Urinary bladder (tissue), 4 donors: Measurements from ENCODE around the gene SGCD. TPM values are rescaled to one million over a fixed set of nuclear protein-coding genes. Genes with fewer than 3 reads are reported as not detected.
A peak's percentile ranks its signal among the peaks of the same experiment; 100 is the strongest.

ENCODE experiments used
- DNase-seq: peaks from one replicate; pipeline ENCODE4 v3.0.0-alpha.2; 2015; ENCODE audit errors: extremely low spot score
- H3K27ac ChIP-seq: one replicate; pipeline ENCODE4 v1.5.1; 2013; ENCODE audit warnings: low read depth, mild to moderate bottlenecking, moderate library complexity
- H3K36me3 ChIP-seq: one replicate; pipeline ENCODE4 v1.6.1; 2013; ENCODE audit warnings: mild to moderate bottlenecking, moderate library complexity; ENCODE audit not compliant: insufficient read depth
- H3K4me1 ChIP-seq: one replicate; pipeline ENCODE4 v1.6.1; 2013; ENCODE audit warnings: mild to moderate bottlenecking, moderate library complexity; ENCODE audit not compliant: insufficient read depth
- H3K4me3 ChIP-seq: one replicate; pipeline ENCODE4 v1.5.1; 2013; ENCODE audit warnings: low read depth, low read length
- WGBS: extraction: QIAGEN DNeasy Blood & Tissue Kit; methylation state at CpG from one replicate; pipeline ENCODE4 v1.1.7; 2013; 5-methylcytosine and 5-hydroxymethylcytosine counted together
- polyA plus RNA-seq: library from polyadenylated mRNA; stranded (reverse); fragments of 200-250 nt; gene quantifications from one replicate; pipeline ENCODE4 v1.2.3, GENCODE V29; 2013
- total RNA-seq: library from RNA; depleted of rRNA; stranded (reverse); fragments of >200 nt; gene quantifications from one replicate; pipeline ENCODE4 v1.2.3, GENCODE V29; 2014
- donor health status: healthy with polysubstance abuse.
- donor health status: healthy.

SGCD gene
- 106 TPM for total RNA-seq
- polyA plus RNA-seq, result 15.9 TPM

- H3K4me1 ChIP-seq, result no peaks in the 10 kb centered on the region
- 16% methylated on average over 18 of the region's 18 CpGs for WGBS
- DNase-seq, result peak; percentile 21
Measured at GRCh38 chr5:156326718-156327259, at the start of gene SGCD. TSS of gene SGCD (plus strand) at chr5:156327164.

GRCh38 chr5:156277290-156277689 lies 49.7 kb upstream of the SGCD start:
- Histone ChIP-seq H3K4me3 (no peak overlapping the region), H3K4me1 (no peaks in the 10 kb centered on the region), H3K36me3 (no peaks in the 10 kb centered on the region), H3K27ac (no peak overlapping the region)
- WGBS, result 73% methylated on average over 2 of the region's 2 CpGs
- no peak for DNase-seq

More at GRCh38 chr5:156326718-156327259, at the start of gene SGCD:
- Histone ChIP-seq H3K36me3 (no peaks in the 10 kb centered on the region), H3K4me3 (peak within 1 kb of the TSS; percentile 22), H3K27ac (no peak within 1 kb of the TSS)

DNA sequence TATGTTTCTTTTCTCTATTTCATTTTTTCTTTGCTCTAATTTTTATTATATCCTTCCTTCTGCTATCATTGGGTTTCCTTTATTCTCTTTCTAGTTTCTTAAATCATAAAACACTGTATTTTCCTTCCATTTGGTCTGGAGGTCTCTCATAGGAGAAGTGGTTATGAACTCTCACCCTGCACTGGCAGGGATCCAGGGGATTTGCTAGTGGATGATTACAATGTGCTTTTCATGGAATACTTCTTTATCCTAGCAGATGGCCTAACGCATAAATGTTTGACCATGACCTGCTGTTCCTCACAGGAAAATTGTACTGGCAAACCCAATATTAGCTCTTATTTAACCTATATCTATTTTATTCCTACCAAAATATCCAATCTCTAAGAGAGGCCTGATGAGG lies 31.5 kb upstream of the SGCD start:
- Histone ChIP-seq H3K4me3 (no peak overlapping the region), H3K4me1 (no peaks in the 10 kb centered on the region), H3K36me3 (no peaks in the 10 kb centered on the region), H3K27ac (no peak overlapping the region)
- DNase-seq, result no peak
- WGBS, result 80% methylated on average over 1 of the region's 1 CpG

DNA sequence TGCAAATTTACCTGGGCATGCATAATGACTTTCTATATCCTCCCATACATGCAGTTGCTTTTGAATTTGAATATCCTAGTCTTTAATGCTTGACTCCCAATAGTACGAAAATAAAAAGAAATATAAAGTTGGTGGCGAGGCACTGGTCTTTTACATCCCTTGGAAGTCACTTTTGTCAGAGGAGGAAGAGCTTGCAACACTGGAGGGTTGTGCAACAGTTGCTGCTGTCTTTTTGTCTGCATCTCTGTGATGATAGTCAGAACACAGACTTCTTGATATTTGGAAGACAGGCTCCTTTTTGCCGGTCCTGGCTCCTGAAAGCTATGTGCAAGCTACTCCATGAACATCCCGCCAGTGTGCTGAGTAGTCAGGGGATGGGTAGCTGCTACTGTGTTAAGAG lies 16.8 kb upstream of the SGCD start:
- WGBS, result 91% methylated on average over 4 of the region's 4 CpGs
- DNase-seq, result no peak

GRCh38 chr5:156312897-156313694 lies 13.9 kb upstream of the SGCD start:
- Histone ChIP-seq H3K27ac (no peak overlapping the region), H3K4me3 (no peak overlapping the region), H3K36me3 (no peaks in the 10 kb centered on the region), H3K4me1 (no peaks in the 10 kb centered on the region)
- no peak for DNase-seq
- WGBS, result 67% methylated on average over 2 of the region's 2 CpGs

More for the DNA sequence above, 16.8 kb upstream of the SGCD start:
- Histone ChIP-seq H3K27ac (no peak overlapping the region), H3K36me3 (no peaks in the 10 kb centered on the region), H3K4me1 (no peaks in the 10 kb centered on the region), H3K4me3 (no peak overlapping the region)

DNA sequence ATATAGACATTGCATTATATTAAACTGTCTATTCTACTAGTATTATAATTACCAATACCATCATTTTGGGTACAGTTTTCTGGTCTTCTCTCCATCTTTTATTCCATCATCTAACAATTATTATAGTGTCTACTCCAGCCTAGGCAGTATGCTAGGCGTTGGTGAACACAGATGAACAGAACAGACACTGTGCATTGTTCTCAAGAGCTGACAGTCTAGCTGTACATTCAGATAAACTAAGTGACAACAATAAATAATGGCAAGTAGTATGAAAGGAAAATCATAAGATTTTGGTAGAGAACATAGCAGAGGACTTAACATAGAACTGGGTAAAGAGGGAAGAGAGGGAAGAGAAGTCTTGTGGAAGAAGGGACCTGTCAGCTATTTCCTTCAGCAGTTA lies 12.5 kb upstream of the SGCD start:
- no peak for DNase-seq
- no peak overlapping the region for H3K4me3 ChIP-seq
- 81% methylated on average over 1 of the region's 1 CpG for WGBS
- no peaks in the 10 kb centered on the region for H3K4me1 ChIP-seq
- H3K27ac ChIP-seq, result no peak overlapping the region
- H3K36me3 ChIP-seq, result no peaks in the 10 kb centered on the region

- Histone ChIP-seq H3K27ac (no peak overlapping the region), H3K36me3 (no peaks in the 10 kb centered on the region), H3K4me3 (no peak overlapping the region), H3K4me1 (no peaks in the 10 kb centered on the region)
- no peak for DNase-seq
Measured at GRCh38 chr5:156322666-156323065, 4.3 kb upstream of the SGCD start.

GRCh38 chr5:156327296-156327695 lies 332 bp downstream of the SGCD start:
- H3K4me1 ChIP-seq, result no peaks in the 10 kb centered on the region
- no peak overlapping the region for H3K27ac ChIP-seq
- WGBS, result 18% methylated on average over 6 of the region's 6 CpGs
- peak; percentile 13 for DNase-seq
- H3K4me3 ChIP-seq, result peak overlapping the region; percentile 22
- no peaks in the 10 kb centered on the region for H3K36me3 ChIP-seq

DNA sequence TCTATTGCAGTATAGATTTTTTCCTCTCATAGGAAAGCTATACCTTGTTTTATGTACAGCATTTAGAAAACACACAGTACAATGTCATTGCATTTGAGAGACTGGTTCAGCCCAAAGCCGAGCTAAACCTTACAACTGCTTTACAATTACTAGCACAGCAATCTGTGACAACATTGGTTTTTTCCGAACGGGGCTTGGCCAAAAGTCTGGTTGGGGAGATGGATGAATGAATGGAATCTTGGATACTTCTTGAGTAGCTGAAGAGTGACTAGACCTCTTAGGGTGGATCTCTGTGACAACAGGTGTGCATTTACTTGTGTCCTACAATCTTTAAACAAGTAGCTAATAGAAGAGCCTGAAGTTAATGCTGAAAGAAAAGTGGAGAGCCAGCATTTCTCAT lies 1.2 kb downstream of the SGCD start:
- no peaks in the 10 kb centered on the region for H3K36me3 ChIP-seq
- WGBS, result 33% methylated on average over 3 of the region's 3 CpGs
- H3K27ac ChIP-seq, result no peak overlapping the region
- no peak for DNase-seq
- H3K4me1 ChIP-seq, result no peaks in the 10 kb centered on the region
- H3K4me3 ChIP-seq, result no peak overlapping the region

GRCh38 chr5:156328766-156329165 lies 1.8 kb downstream of the SGCD start:
- no peak for DNase-seq
- Histone ChIP-seq H3K4me3 (no peak overlapping the region), H3K27ac (no peak overlapping the region), H3K4me1 (no peaks in the 10 kb centered on the region), H3K36me3 (no peaks in the 10 kb centered on the region)
- WGBS, result 56% methylated on average over 6 of the region's 6 CpGs

DNA sequence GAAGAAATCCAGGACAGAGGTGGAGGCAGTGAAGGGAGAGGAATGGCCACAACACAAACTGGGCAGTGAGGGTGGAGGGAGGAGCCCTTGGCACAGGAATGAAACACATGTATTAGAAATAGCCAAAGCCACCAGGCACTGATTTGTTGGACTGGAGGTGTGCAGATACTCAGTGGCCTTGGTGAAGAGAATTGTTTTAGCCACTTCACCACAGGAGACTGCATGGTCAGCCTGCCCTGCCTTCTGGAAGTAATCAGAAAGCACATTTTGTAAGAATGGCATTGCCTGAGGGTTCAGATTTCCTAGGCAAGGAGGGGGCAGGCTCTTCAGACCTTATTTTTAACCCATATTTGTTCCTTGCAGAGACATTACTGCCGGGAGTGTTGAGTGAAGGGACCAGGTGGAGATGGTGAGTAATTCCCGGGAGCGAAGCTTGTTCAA lies 2.2 kb downstream of the SGCD start:
- Histone ChIP-seq H3K4me3 (no peak overlapping the region), H3K4me1 (no peaks in the 10 kb centered on the region), H3K27ac (no peak overlapping the region), H3K36me3 (no peaks in the 10 kb centered on the region)
- no peak for DNase-seq
- 86% methylated on average over 3 of the region's 3 CpGs for WGBS

DNA sequence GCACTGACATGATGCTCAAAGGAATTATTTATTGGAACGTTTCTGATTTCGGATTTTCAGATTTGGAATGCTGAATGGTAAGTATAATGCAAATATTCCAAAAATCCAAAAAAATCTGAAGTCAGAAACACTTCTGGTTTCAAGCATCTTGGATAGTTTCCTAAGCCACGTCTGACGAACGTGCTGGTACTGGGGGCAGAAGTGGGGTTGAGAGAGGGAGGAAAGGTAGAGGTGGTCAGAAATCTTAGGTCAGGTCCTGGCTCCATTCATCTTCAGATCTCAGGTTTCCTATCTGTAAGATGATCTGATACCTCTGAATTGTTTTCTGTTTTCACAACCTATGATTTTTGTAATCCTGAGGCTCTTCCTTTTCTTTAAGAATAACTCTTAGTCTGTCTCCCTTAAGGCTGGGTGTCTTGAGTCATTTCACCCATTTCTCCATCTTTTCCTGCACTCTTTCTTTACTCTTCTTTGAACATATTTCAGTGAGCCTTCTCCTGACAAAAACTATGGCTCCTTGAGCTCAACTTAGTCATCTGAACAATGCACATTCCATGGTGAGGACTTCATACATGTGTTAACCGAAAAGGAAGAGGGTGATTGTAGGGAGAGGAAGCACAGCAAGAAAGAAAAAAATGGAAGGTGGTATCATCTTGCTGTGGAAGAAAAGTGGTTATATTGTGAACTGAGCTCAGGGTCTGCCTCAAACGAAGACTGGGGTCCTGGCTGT lies 3.3 kb downstream of the SGCD start:
- H3K36me3 ChIP-seq, result no peaks in the 10 kb centered on the region
- no peak overlapping the region for H3K27ac ChIP-seq
- no peaks in the 10 kb centered on the region for H3K4me1 ChIP-seq
- WGBS, result 92% methylated on average over 7 of the region's 7 CpGs
- DNase-seq, result no peak
- H3K4me3 ChIP-seq, result no peak overlapping the region

DNA sequence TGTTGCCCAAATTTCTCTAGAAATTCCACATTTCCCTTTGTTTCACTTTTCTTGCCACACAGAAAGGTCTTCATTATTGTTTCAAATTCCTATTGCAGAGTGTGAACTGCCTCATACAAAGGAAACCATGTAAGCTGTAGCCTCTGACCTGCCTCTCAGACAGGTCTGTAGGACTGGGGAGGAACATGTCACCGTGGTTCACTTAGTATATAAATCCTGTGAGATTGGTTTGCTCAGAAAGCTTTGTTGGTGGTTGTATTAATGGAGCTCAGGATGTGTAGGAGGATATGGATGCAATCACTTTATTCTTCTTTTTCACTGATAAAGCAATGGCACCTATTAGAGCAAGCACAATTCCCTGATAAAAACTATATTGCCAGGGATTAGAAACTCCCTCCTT lies 4.2 kb downstream of the SGCD start:
- H3K4me1 ChIP-seq, result no peaks in the 10 kb centered on the region

GRCh38 chr5:156331845-156332244 lies 4.9 kb downstream of the SGCD start:
- 95% methylated on average over 6 of the region's 6 CpGs for WGBS

More for the DNA sequence above, 4.2 kb downstream of the SGCD start:
- DNase-seq, result no peak
- H3K4me3 ChIP-seq, result no peak overlapping the region
- H3K36me3 ChIP-seq, result no peaks in the 10 kb centered on the region
- WGBS, result 35% methylated on average over 1 of the region's 1 CpG
- H3K27ac ChIP-seq, result no peak overlapping the region

More at GRCh38 chr5:156331845-156332244, 4.9 kb downstream of the SGCD start:
- no peak for DNase-seq
- no peak overlapping the region for H3K4me3 ChIP-seq
- no peak overlapping the region for H3K27ac ChIP-seq
- H3K36me3 ChIP-seq, result no peaks in the 10 kb centered on the region
- no peaks in the 10 kb centered on the region for H3K4me1 ChIP-seq
